K562 (cell line): ENCODE measurements around the gene TENT4A. TPM values are rescaled to one million over a fixed set of nuclear protein-coding genes. Genes with fewer than 3 reads are reported as not detected.

Experiments used
- EZH2 ChIP-seq: IDR thresholded peaks from 2 replicates; pipeline ENCODE4 v1.6.1; 2012; ENCODE audit warnings: low read depth, mild to moderate bottlenecking, inconsistent platforms, low read length, borderline replicate concordance
- KDM1A ChIP-seq, 2 experiments: fragments of 450-650 bp; IDR thresholded peaks; 2 replicates each; pipeline ENCODE4 v1.6.1; 2016; ENCODE audit warnings: mild to moderate bottlenecking in 2 of 2
- NBN ChIP-seq: fragments of 450-650 bp; IDR thresholded peaks from 2 replicates; pipeline ENCODE4 v1.6.1; 2016; ENCODE audit warnings: low read depth, mild to moderate bottlenecking
- NEUROD1 ChIP-seq: fragments of 150-350 bp; IDR thresholded peaks from 2 replicates; pipeline ENCODE4 v1.6.1; 2014; ENCODE audit warnings: borderline replicate concordance, low read length, low read depth; ENCODE audit not compliant: partially characterized antibody
- POLR2G ChIP-seq: fragments of 200-400 bp; formaldehyde crosslinking; IDR thresholded peaks from 2 replicates; pipeline ENCODE4 v1.6.1; 2017; ENCODE audit warnings: low read depth, mild to moderate bottlenecking, antibody characterized with exemption, low read length, moderate library complexity
- RBM15 ChIP-seq: fragments of 200-400 bp; formaldehyde crosslinking; IDR thresholded peaks from 2 replicates; pipeline ENCODE4 v1.6.1; 2018; ENCODE audit warnings: mild to moderate bottlenecking, low read length, moderate library complexity; ENCODE audit not compliant: insufficient read depth
- SREBF2 ChIP-seq: sonication (generic); formaldehyde crosslinking; IDR thresholded peaks from 2 replicates; pipeline ENCODE4 v1.4.0; 2020; ENCODE audit warnings: mild to moderate bottlenecking, missing genetic modification reagents
- ZSCAN29 ChIP-seq: fragments of 450-650 bp; IDR thresholded peaks from 2 replicates; pipeline ENCODE4 v1.6.1; 2017
- polyA plus RNA-seq, 8 experiments: library from polyadenylated mRNA; depleted of rRNA in 4 of 8; stranded (reverse) in 5 of 8; unstranded in 3 of 8; fragments of >200 nt; fragmentation: Nextera tagmentation in 2 of 8; fragmentation: Illumina TruSeq in 1 of 8; extraction: Ambion mirVana in 2 of 8; extraction: Trizol in 1 of 8; gene quantifications; 2 replicates each; pipeline versions ENCODE4 v1.2.1 to v1.2.3, GENCODE V29; 2011 to 2014; ENCODE audit warnings: inconsistent platforms in 1 of 8, missing spikeins in 1 of 8
- total RNA-seq, 7 experiments: library from RNA; depleted of rRNA in 6 of 7; stranded (reverse); fragments of >200 nt in 6 of 7; fragmentation: Illumina TruSeq in 2 of 7; extraction: Trizol in 2 of 7; gene quantifications; 2 replicates each; pipeline versions ENCODE4 v1.2.1 to v1.2.3, GENCODE V29; 2011 to 2021; ENCODE audit warnings: low replicate concordance in 1 of 7
- TF ChIP-seq, protein P1 (sequence below): fragments of 200-800 bp; sonication (Bioruptor generic); IDR thresholded peaks from 2 replicates; pipeline ENCODE4 v1.6.1; 2016; ENCODE audit warnings: missing genetic modification characterization, missing compliant biosample characterization

TENT4A gene
- total and polyA plus RNA-seq, 9 of the 15 experiments (the other 6 are each of a cell fraction or from before 2014, with no cell fraction given) = 1.3 to 27.3 (median 13.0) TPM

DNA sequence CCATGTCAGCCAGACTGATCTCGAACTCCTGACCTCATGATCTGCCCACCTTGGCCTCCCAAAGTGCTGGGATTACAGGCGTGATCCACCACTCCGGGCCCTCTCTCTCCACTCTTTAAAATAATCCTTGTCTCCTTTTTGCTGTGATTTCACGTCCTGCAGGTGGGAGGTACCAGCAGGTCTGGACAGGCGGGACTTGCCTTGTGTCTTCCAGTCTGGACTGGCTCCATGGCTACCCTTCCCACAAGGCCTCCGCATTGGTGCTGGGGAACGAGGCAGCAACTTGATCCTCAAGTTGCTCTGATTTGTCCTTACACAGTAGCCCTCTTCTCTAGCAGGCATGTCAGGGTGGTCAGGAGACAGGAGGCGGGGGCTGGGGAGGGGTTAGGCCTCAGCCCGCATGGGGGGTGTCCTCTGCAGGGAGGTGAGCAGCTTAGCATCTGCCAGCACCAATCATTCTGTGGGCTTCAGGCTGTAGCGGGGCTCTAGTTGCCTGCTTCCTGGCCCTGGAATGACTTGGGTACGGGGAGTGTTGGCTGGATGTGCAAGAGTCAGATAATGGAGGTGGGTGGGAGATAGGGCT is 54.3 kb downstream of the TENT4A start (continued):
- TF ChIP-seq POLR2G (no peak), NBN (no peak), ZSCAN29 (no peak), SREBF2 (CRISPR knock-in tag) (no peak), KDM1A (IDR thresholded peaks at IDR 0.05) (no peak), NEUROD1 (no peak), RBM15 (no peak), EZH2 (no peak)
- TF ChIP-seq, protein P1, sequence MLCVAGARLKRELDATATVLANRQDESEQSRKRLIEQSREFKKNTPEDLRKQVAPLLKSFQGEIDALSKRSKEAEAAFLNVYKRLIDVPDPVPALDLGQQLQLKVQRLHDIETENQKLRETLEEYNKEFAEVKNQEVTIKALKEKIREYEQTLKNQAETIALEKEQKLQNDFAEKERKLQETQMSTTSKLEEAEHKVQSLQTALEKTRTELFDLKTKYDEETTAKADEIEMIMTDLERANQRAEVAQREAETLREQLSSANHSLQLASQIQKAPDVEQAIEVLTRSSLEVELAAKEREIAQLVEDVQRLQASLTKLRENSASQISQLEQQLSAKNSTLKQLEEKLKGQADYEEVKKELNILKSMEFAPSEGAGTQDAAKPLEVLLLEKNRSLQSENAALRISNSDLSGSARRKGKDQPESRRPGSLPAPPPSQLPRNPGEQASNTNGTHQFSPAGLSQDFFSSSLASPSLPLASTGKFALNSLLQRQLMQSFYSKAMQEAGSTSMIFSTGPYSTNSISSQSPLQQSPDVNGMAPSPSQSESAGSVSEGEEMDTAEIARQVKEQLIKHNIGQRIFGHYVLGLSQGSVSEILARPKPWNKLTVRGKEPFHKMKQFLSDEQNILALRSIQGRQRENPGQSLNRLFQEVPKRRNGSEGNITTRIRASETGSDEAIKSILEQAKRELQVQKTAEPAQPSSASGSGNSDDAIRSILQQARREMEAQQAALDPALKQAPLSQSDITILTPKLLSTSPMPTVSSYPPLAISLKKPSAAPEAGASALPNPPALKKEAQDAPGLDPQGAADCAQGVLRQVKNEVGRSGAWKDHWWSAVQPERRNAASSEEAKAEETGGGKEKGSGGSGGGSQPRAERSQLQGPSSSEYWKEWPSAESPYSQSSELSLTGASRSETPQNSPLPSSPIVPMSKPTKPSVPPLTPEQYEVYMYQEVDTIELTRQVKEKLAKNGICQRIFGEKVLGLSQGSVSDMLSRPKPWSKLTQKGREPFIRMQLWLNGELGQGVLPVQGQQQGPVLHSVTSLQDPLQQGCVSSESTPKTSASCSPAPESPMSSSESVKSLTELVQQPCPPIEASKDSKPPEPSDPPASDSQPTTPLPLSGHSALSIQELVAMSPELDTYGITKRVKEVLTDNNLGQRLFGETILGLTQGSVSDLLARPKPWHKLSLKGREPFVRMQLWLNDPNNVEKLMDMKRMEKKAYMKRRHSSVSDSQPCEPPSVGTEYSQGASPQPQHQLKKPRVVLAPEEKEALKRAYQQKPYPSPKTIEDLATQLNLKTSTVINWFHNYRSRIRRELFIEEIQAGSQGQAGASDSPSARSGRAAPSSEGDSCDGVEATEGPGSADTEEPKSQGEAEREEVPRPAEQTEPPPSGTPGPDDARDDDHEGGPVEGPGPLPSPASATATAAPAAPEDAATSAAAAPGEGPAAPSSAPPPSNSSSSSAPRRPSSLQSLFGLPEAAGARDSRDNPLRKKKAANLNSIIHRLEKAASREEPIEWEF (CRISPR knock-in tag) = no peak
- TF ChIP-seq, all 486 proteins: peak for 0
